NCI-H748 (cell line): ENCODE measurements around the gene ZNF732.
"Not testable (repeated sequence)": the region's sequence is repeated elsewhere in the genome, so short reads cannot be mapped to it uniquely, and the experiment has no call there.

ENCODE experiments used
- DNase-seq: peaks from one replicate; lab custom pipeline; 2025; ENCODE audit not compliant: unreplicated experiment; lab: John Stamatoyannopoulos, UW

Gene ZNF732

GRCh38 chr4:253936-254756 is 51.1 kb downstream of the ZNF732 start:
- DNase-seq: no peak

DNA sequence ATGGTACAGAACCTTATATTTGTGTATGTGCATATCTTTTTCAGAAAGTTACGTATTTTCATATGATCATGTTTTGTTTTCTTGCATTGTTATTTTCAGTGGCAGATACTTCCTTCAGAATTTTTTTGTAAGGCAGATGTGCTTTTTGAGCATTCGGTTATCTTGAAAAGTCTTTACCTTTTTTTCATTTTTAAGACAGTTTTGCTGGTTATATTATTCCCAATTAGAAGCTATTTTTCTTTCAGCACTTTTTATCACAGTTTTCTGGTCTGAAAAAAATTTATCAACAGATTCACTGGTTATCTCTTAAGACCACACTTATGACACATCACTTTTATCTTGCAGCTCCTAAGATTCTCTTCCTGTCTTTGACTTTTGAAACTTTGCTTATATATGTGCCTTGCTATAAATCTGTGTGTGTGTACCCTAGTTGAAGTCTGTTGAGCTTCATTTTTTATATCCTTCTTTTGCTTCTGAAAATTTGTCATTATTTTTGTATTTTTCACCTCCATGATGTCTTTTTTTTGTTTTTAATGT is 53.1 kb downstream of the ZNF732 start:
- DNase-seq: no peak

- peak; percentile 21 for DNase-seq
Observed at GRCh38 chr4:244471-244870, 60.8 kb downstream of the ZNF732 start.

- peak; percentile 14 for DNase-seq
Observed at GRCh38 chr4:243426-243825, 61.8 kb downstream of the ZNF732 start.

DNA sequence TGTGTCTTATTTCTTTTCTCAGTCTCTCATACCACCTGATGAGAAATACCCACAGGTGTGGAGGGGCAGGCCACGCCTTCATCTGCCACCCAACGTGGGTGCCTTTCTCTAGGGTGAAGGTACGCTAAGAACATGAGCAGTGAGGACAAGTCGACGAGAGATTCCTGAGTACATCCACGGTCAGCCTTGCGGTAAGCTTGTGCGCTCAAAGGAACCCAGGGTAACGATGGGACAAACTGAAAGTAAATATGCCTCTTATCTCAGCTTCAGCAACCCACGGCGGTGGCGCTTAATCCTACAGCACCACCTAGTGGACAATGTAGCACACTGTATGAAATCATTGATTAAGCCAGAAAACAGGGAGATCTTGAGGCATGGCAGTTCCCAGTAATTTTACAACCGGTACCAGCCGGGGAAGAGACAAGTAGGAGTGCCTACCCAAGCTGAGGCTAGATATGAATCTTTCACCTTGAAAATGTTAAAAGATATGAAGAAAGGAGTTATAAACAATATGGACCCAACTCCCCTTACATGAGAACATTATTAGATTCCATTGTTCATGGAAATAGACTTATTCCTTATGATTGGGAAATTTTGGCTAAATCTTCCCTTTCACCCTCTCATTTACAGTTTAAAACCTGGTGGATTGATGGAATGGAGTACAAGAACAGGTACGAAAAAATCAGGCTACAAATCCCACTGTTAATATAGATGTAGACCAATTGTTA is 63.0 kb downstream of the ZNF732 start:
- peak; percentile 61 for DNase-seq

- not testable (repeated sequence) for DNase-seq
Observed at GRCh38 chr4:241411-241810, 63.9 kb downstream of the ZNF732 start.

- DNase-seq: no peak
Observed at GRCh38 chr4:236028-236427, 69.2 kb downstream of the ZNF732 start.

DNA sequence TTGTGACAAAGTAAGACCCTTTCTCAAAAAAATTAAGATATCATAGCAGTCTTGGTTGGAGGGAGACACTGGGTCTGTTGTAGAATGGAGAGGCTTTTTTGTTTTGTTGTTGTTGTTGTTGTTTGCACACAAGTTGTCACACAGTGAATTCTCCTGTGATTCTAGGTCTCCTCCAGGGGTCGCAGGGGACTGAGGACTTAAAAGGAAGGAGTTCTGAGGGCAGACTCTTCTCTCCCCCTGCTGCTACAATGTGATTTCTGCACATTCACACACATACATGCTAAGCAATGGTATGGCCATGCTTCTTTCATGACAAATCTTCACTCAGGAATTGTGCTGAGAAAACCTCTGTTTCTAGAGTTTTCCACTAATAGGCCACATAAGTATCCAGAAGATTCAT is 71.1 kb downstream of the ZNF732 start:
- no peak for DNase-seq

DNA sequence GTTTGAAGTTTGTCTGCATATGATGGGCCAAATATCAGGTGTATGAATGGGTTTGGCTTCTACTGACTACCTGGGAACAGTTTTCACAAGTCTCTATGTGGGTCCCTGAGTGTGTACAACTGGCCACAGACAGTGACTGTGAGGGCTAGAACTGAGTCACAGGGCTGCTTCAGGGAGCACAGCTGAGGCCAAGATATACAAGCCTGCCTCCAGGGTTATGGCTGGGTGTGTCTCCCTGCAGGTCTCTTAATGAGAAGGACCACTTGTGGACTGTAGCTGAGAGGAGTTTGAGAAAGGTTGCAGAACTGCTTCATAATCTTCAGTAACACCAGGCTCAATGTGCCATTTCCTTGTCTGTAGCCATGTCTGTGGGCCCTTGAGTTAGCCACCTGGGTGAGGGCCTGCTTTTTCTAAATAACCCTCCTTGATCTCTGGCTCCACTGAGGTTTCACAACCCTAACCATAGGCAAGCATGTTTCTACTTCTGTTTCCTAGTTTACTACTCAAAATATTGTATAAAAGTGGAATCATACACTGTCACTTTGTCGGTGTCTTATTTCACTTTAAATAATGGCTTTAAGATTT is 81.3 kb downstream of the ZNF732 start:
- DNase-seq: no peak
